Measurements from ENCODE around the gene FGF1.

- TF ChIP-seq POLR2A (IDR thresholded peaks at IDR 0.05) = no peak
- no peak for TF ChIP-seq CTCF (IDR thresholded peaks at IDR 0.05 in 8 of 11, conservative IDR thresholded peaks at IDR 0.05 in 3 of 11)
Measured at GRCh38 chr5:142605611-142606010, 80.3 kb downstream of the FGF1 start.
